Transverse colon (tissue), 4 donors: ENCODE results near the gene INTS7. TPM values are rescaled to one million over a fixed set of nuclear protein-coding genes. Genes with fewer than 3 reads are reported as not detected.
"Not testable (repeated sequence)": the region's sequence is repeated elsewhere in the genome, so short reads cannot be mapped to it uniquely, and the experiment has no call there.

Experiments
- DNase-seq: peaks from one replicate; pipeline ENCODE4 v3.0.0-alpha.2; 2019
- H3K27ac ChIP-seq, 4 donors: fragments of 200-600 bp; sonication (generic); 2 replicates each; pipeline ENCODE4 v1.5.1; 2016 to 2018; ENCODE audit warnings: inconsistent platforms in 4 of 4
- H3K27me3 ChIP-seq: fragments of 200-600 bp; sonication (generic); 2 replicates; pipeline ENCODE4 v1.5.1; 2017; ENCODE audit warnings: inconsistent platforms
- H3K36me3 ChIP-seq, 4 donors: fragments of 200-600 bp; sonication (generic); 2 replicates each; pipeline ENCODE4 v1.5.1; 2017 to 2019; ENCODE audit warnings: inconsistent platforms in 4 of 4
- H3K4me1 ChIP-seq, 4 donors: fragments of 200-600 bp; sonication (generic); 2 replicates each; pipeline ENCODE4 v1.5.1; 2017 to 2020; ENCODE audit warnings: inconsistent platforms in 4 of 4
- H3K4me3 ChIP-seq, 4 donors: fragments of 200-600 bp; sonication (generic); 1 replicate in 1 of 4; 2 replicates in 3 of 4; pipeline versions ENCODE4 v1.5.1 to v1.6.1; 2017 to 2019; ENCODE audit warnings: inconsistent platforms in 4 of 4
- H3K9me3 ChIP-seq, 2 donors: fragments of 200-600 bp; sonication (generic); 2 replicates each; pipeline ENCODE4 v1.5.1; 2017 to 2019; ENCODE audit warnings: inconsistent platforms in 2 of 2
- EP300 ChIP-seq: sonication (generic); formaldehyde crosslinking; IDR thresholded peaks from one replicate; pipeline ENCODE4 v1.6.1; 2017; ENCODE audit warnings: antibody characterized with exemption, low read depth
- POLR2A ChIP-seq: fragments of 450-650 bp; IDR thresholded peaks from one replicate; pipeline ENCODE4 v1.6.1; 2016; ENCODE audit warnings: antibody characterized with exemption, mild to moderate bottlenecking, moderate library complexity
- POLR2AphosphoS5 ChIP-seq, 3 donors: sonication (generic); formaldehyde crosslinking; IDR thresholded peaks; one replicate each; pipeline ENCODE4 v1.6.1; 2016; ENCODE audit warnings: antibody characterized with exemption in 3 of 3
- WGBS, 2 donors: methylation state at CpG; one replicate each; pipeline ENCODE4 v1.1.5; 2018; ENCODE audit warnings: low coverage in 1 of 2; 5-methylcytosine and 5-hydroxymethylcytosine counted together
- in situ Hi-C, 4 donors: fragments of 200-750 bp; cut with MboI; loops; one replicate each; pipeline versions ENCODE4 v1.15.0 to v1.15.1; 2017; ENCODE audit warnings: low sequenced_read_pairs in 3 of 4, low pct_ligation_motif_present in 1 of 4, low pct_unique_long_range_greater_than_20kb in 1 of 4
- intact Hi-C: fragments of 100-400 bp; cut with DNase I; formaldehyde crosslinking; loops from one replicate; pipeline ENCODE4 v1.15.1; 2023; ENCODE audit warnings: low total_unique reads
- total RNA-seq, 4 donors: library from RNA; depleted of rRNA; stranded (reverse); fragments of >200 nt; gene quantifications; one replicate each; pipeline ENCODE4 v1.1.0, GENCODE V29; 2016
- TF ChIP-seq, protein P1 (sequence below), 5 experiments: fragments of 200-600 bp in 3 of 5; fragments of 450-650 bp in 2 of 5; sonication (generic) in 3 of 5; IDR thresholded peaks; 1 replicate in 2 of 5; 2 replicates in 3 of 5; pipeline ENCODE4 v1.5.1; 2016 to 2017; ENCODE audit warnings: antibody characterized with exemption in 5 of 5, inconsistent platforms in 3 of 5, mild to moderate bottlenecking in 2 of 5, moderate library complexity in 1 of 5

INTS7 gene
- total RNA-seq, 4 donors from 2014 or later: 7.1 to 10.0 (median 9.5) TPM

DNA sequence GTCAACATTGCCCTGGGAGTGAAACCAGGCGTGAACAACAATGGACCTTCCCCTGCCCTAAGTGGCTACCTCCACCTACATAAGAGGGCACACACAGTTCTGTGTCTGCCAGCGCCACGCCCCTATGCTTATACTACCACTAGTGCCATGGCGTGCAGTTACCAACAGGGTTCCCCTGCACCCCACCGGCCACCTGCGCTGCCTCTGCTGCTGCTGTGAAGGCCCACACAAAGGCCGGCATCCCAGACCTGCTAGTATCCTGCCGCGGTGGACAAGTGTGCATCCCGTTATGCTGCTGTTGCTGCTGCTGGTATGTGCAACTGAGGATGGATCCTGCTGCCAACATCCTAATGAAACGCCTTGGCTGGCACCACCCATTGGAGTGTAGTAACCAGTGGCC, 75.7 kb downstream of the INTS7 start:
- Histone ChIP-seq H3K36me3 (no peaks in the 10 kb centered on the region), H3K27me3 (no peaks in the 10 kb centered on the region), H3K27ac (no peak overlapping the region), H3K4me1 (no peaks in the 10 kb centered on the region), H3K9me3 (no peaks in the 10 kb centered on the region), H3K4me3 (no peak overlapping the region)
- no peak for TF ChIP-seq EP300
- TF ChIP-seq, protein P1, sequence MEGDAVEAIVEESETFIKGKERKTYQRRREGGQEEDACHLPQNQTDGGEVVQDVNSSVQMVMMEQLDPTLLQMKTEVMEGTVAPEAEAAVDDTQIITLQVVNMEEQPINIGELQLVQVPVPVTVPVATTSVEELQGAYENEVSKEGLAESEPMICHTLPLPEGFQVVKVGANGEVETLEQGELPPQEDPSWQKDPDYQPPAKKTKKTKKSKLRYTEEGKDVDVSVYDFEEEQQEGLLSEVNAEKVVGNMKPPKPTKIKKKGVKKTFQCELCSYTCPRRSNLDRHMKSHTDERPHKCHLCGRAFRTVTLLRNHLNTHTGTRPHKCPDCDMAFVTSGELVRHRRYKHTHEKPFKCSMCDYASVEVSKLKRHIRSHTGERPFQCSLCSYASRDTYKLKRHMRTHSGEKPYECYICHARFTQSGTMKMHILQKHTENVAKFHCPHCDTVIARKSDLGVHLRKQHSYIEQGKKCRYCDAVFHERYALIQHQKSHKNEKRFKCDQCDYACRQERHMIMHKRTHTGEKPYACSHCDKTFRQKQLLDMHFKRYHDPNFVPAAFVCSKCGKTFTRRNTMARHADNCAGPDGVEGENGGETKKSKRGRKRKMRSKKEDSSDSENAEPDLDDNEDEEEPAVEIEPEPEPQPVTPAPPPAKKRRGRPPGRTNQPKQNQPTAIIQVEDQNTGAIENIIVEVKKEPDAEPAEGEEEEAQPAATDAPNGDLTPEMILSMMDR (IDR thresholded peaks at IDR 0.05): no peak
- TF ChIP-seq POLR2AphosphoS5 (IDR thresholded peaks at IDR 0.05): no peak
- no peak for TF ChIP-seq POLR2A
- DNase-seq: no peak
- intact Hi-C loops (no loop called here), in situ Hi-C loops (loop anchor here in 1 of 4 donors (25.0 kb wide), 1 partner anchor 247 kb away; no protein-coding TSS in a partner anchor)
- 99% methylated on average over 11 of the region's 11 CpGs; no CpG with 5 or more reads in 1 of the 2 donors for WGBS, 2 donors

DNA sequence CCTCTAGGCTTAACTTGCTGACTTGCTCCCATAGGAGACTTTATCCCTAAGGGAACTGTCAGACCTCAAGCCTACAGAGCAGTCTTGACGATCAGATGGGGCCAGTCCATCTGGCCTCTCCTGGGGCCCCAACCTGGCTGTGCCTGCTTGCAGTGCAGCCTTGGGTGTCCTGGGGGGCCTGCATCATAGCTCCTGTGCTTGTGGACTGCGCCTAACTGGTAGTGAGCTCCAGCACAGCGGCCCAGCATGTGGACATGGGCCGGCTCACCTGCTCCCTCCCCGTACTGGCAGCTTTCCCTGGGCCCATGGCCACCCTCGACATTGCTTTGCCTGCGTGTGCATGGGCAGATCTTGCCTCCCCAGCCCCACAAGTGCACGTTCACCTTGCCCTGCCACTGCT, 76.1 kb downstream of the INTS7 start:
- Histone ChIP-seq H3K36me3 (no peaks in the 10 kb centered on the region), H3K4me3 (no peak overlapping the region), H3K27ac (no peak overlapping the region), H3K9me3 (no peaks in the 10 kb centered on the region), H3K4me1 (no peaks in the 10 kb centered on the region), H3K27me3 (no peaks in the 10 kb centered on the region)
- 96% methylated on average over 7 of the region's 8 CpGs; no CpG with 5 or more reads in 1 of the 2 donors for WGBS, 2 donors
- TF ChIP-seq POLR2AphosphoS5 (IDR thresholded peaks at IDR 0.05) (no peak), EP300 (no peak), POLR2A (no peak)
- TF ChIP-seq, protein P1 (IDR thresholded peaks at IDR 0.05): no peak
- intact Hi-C loops (no loop called here), in situ Hi-C loops (loop anchor here in 1 of 4 donors (25.0 kb wide), 1 partner anchor 247 kb away; no protein-coding TSS in a partner anchor)
- no peak for DNase-seq

DNA sequence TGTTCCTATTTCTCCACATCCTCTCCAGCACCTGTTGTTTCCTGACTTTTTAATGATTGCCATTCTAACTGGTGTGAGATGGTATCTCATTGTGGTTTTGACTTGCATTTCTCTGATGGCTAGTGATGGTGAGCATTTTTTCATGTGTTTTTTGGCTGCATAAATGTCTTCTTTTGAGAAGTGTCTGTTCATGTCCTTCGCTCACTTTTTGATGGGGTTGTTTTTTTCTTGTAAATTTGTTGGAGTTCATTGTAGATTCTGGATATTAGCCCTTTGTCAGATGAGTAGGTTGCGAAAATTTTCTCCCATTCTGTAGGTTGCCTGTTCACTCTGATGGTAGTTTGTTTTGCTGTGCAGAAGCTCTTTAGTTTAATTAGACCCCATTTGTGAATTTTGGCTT, 81.3 kb downstream of the INTS7 start:
- H3K4me3 ChIP-seq, H3K4me1 ChIP-seq, DNase-seq, H3K9me3 ChIP-seq, H3K36me3 ChIP-seq, intact Hi-C loops, H3K27ac ChIP-seq, H3K27me3 ChIP-seq: not testable (repeated sequence)
- WGBS, 2 donors: 95% methylated on average over 2 of the region's 2 CpGs; no CpG with 5 or more reads in 1 of the 2 donors
- in situ Hi-C loops: loop anchor here in 1 of 4 donors (25.0 kb wide), 1 partner anchor 242 kb away; no protein-coding TSS in a partner anchor

DNA sequence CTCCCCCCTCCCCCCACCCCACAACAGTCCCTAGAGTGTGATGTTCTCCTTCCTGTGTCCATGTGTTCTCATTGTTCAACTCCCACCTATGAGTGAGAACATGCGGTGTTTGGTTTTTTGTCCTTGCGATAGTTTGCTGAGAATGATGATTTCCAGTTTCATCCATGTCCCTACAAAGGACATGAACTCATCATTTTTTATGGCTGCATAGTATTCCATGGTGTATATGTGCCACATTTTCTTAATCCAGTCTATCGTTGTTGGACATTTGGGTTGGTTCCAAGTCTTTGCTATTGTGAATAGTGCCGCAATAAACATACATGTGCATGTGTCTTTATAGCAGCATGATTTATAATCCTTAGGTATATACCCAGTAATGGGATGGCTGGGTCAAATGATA, 81.8 kb downstream of the INTS7 start:
- DNase-seq, intact Hi-C loops, H3K27ac ChIP-seq, H3K4me1 ChIP-seq, H3K27me3 ChIP-seq, H3K4me3 ChIP-seq, H3K9me3 ChIP-seq, H3K36me3 ChIP-seq: not testable (repeated sequence)
- 100% methylated on average over 3 of the region's 4 CpGs; no CpG with 5 or more reads in 1 of the 2 donors for WGBS, 2 donors
- in situ Hi-C loops: loop anchor here in 1 of 4 donors (25.0 kb wide), 1 partner anchor 241 kb away; no protein-coding TSS in a partner anchor

DNA sequence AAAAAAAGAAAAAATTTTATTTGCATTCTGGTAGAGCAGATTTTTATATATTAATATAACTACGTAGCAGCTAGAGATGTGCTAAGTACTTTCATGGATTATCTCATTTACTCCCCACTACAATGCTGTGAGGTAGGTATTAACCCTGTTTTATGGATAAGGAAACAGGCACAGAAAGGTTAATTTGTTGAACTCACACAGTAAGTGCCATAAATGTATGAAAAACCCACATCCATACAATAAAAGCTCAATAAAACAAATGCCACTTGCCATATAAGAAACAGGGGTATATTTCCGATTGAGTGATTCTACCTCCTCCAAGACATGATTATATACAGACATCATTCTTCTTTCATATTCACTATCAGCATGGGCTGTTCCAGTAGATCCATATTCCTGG, 83.1 kb downstream of the INTS7 start:
- Histone ChIP-seq H3K27ac (no peak overlapping the region), H3K4me1 (peaks cover 0 to 8% (median 4%) of the 10 kb centered on the region in 4 donors), H3K27me3 (no peaks in the 10 kb centered on the region), H3K9me3 (no peaks in the 10 kb centered on the region), H3K36me3 (no peaks in the 10 kb centered on the region), H3K4me3 (no peak overlapping the region)
- WGBS, 2 donors: 57 to 70% methylated on average over 2 of the region's 2 CpGs
- in situ Hi-C loops (loop anchor here in 1 of 4 donors (25.0 kb wide), 1 partner anchor 240 kb away; no protein-coding TSS in a partner anchor), intact Hi-C loops (no loop called here)
- no peak for DNase-seq
- TF ChIP-seq POLR2AphosphoS5 (IDR thresholded peaks at IDR 0.05) (no peak), POLR2A (no peak), EP300 (no peak)
- TF ChIP-seq, protein P1 (IDR thresholded peaks at IDR 0.05): no peak
